Fibroblast of skin of abdomen (primary cell): ENCODE results near the gene ARL4C. TPM values are rescaled to one million over a fixed set of nuclear protein-coding genes. Genes with fewer than 3 reads are reported as not detected.

Experiments used
- DNase-seq: peaks from one replicate; pipeline ENCODE4 v3.0.0-alpha.2; 2013
- polyA plus RNA-seq, 2 experiments: library from polyadenylated mRNA; unstranded; fragments of 120-200 nt; gene quantifications; one replicate each; pipeline ENCODE4 v1.2.1, GENCODE V29; 2013; ENCODE audit not compliant: insufficient read length in 2 of 2

Gene ARL4C, protein sequence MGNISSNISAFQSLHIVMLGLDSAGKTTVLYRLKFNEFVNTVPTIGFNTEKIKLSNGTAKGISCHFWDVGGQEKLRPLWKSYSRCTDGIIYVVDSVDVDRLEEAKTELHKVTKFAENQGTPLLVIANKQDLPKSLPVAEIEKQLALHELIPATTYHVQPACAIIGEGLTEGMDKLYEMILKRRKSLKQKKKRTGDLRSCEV
- polyA plus RNA-seq (2013, experiment 1 of 2; ENCODE audit: insufficient read length), result 41.4 TPM
- 42.2 TPM for polyA plus RNA-seq (2013, experiment 2 of 2; ENCODE audit: insufficient read length)

DNA sequence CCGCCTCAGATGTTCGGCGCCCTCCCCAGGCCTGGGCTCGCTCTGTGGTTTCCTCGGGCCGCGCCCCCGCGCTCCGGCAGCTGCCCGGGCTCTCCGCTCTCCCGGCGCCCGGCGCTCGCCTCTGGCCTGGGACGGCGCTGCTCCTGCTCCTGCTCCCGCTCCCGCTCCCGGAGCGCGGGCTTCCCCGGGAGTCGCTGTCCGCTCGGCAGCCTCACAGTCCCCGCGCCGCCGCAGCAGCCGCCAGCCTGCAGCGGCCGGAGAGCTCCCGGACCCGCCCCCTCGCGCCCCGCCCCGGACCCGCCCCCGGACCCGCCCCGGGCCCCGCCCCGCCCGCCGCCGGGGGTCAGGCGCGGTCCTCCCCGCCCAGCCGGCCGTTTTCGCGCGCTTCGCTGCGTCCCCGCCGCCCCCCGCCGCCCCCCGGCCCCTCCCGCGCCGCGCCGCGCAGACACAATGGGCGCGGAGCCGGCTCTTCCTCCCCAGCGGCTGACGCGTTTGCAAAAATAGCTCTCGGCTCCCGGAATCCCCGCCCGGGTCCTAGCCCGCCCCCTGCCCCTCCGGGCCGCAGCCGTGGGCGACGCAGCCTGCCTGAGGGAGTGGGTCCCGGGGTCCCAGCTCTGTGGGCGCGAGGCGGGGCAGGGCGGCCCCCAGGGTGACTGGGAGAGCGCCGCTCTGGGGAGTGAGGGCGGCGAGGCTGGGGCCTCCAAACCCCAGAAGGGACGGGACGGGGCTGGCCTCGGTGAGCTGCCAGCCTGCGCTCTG lies at the start of gene ARL4C:
TSS of gene ARL4C (minus strand) at position 247 of the 759 bp plus-strand sequence. CDS start 495 bp downstream, outside the sequence.
- peak; percentile 78 for DNase-seq

DNA sequence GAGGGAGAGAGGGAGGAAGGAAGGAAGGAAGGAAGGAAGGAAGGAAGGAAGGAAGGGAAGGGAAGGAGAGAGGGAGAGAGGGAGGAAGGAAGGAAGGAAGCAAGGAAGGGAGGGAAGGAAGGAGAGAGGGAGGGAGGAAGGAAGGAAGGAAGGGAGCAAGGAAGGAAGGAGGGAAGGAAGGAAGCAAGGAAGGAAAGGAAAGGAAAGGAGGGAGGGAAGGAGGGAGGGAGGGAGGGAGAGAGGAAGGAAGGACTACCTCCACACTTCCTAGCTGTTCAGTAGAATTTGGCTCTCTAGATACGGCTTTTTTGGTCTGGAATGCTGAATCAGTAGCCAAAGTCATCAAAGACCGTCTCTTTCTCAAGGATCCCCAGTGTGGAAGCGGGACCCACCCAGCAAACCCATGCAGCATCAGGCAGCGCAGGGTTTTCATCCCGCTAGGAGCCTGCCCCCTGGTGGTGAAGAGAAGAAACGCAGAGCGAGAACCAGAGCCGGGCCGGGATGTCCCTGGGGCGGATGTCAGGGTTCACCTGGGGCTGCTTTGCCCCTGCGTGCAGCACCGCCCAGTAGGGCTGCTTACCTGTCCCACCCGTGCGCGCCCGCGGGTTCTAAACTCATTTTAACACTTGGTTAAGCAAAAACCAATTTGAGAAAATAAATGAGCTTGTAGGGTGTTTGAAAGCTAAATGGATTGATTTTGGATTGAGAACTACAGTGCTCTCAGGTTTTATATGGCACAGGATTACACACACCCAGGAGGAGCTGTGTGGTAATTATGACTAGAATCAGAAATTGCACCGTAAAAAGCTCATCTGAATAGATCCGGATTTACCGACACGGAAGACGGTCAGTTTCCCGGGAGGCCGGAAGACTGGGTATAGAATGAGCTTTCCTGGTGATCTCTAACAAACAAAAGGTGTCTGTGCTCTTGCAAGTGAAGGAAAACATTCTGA lies 48.1 kb upstream of the ARL4C start:
- peak; percentile 72 for DNase-seq

- no peak for DNase-seq
Observed at GRCh38 chr2:234542742-234543141, 45.9 kb upstream of the ARL4C start.

DNA sequence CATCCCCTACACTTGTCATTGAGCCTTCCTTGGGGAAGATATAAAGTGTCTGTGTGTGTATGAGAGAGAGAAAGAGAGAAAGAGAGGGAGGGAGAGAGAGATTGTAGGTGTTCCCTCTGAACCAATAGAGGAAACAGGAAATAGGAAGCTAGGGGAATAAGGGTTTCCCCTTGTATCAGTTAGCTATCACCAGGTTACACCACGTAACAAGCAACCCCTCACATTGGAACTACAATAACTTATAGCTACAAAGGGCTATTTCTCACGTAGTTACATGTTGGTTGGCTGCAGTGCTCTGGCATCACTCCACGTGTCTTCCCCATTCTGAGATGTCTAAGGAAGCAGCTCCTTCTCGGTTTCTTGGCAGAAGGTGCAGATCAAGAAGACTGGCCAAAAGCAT lies 41.0 kb upstream of the ARL4C start:
- no peak for DNase-seq

DNA sequence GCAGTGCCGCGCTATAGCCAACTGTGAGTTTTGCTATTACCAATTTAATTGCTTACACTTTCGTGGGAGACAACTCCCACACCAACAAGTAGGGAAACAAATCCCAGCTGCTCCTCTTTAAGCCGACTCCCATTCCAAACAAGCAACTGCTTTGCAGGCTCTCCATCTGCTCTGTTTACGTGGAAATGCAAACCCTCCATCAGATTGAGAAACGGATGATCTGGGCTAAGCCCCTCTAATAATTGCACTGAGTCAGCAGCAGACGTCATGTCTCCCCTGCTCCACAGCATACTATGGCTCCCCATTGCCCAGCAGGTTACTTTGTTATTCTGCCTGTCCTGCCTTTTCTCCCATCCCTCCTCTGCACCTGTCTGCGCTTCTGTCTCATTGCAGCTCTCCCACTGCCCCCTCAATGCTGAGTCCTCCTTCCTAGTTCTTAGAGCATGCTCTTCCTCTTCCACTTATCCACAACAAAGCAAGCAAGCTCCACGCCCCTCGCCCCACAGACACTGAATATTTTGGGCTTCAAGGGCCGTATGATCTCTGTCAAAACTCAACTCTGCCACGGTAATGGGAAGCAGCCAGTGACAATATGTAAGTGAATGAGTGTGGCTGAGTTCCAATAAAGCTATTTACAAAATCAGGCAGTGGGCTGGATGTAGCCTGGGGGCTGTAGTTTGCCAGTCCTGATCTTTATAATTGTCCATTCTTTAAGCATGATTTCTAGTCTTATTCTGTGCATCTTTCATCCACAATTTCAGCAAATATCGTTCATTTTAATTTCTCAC lies 39.5 kb upstream of the ARL4C start:
- no peak for DNase-seq

DNA sequence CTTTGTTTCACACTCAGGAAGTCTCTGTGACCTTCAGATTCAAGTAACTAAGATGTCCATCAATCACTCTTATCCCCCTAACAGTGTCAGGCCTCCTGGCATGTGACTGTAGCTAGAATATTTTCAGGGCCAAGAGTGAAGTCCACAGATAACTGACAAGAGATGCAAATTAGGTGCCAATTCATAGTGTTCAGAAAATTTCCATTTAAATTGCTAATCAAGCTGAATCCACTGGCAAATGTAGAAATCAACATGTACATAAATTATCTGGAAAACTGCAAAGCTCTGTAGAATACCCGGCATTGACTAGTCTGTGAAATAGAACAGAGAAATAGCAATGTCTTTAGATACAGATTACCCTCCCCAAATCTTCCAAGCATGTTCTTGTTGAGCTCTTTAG lies 38.6 kb upstream of the ARL4C start:
- DNase-seq, result no peak

- DNase-seq, result no peak
Observed at GRCh38 chr2:234534515-234534914, 37.6 kb upstream of the ARL4C start.

- DNase-seq, result no peak
Observed at GRCh38 chr2:234533626-234534025, 36.7 kb upstream of the ARL4C start.

DNA sequence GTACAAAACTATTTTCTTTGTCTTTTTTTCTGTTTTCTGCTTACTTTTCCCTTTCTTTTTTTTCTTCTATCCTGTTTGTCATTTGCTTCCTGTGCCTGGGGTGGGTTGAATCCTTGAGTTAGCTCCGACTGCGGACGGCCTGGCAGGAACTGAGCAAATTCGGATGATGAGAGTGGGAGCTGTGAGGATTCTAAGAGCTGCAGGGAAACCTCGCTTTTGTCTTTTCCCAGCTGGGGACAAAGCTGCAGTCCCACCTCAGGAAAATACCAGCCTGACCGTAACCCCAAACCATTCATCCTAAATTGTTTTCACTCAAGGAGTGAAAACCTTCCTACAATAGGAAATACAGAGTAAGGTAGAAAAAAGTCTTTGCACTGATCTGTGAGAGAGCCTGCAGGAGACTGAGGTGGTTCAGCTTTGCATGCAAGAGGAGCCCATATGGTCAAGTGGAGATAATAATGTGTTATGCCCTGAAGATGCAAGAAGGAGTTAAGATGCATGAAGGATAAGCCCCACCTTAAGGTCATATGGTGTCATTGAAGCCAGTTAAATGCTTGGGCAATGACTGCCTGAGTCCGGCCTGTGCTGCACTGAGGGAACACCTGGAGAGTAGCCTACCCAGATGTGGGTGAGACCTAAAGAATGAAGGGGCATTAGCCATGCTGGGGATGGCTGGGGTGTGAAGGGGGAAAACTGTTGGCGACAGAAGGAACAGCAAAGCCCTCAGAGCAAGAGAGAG lies 31.7 kb upstream of the ARL4C start:
- DNase-seq, result no peak

DNA sequence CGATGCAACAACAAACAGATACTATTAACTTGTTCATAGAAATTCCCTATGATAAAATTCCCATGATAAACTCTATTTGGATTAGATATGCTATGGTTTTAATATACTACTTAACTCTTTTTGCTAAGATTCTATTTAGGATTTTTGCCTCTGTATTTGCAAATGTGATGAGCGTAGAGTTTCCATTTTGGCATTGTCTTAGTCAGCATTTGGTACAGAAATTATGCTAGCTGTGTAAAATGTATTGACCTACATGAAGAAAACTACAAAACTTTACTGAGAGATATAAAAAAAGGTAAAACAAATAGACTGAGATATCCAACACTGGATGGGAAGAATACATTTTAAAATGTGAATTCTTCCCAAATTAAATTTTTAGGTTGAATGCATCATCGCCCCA lies 29.8 kb upstream of the ARL4C start:
- DNase-seq, result no peak

GRCh38 chr2:234521536-234521935 lies 24.7 kb upstream of the ARL4C start:
- DNase-seq, result no peak

DNA sequence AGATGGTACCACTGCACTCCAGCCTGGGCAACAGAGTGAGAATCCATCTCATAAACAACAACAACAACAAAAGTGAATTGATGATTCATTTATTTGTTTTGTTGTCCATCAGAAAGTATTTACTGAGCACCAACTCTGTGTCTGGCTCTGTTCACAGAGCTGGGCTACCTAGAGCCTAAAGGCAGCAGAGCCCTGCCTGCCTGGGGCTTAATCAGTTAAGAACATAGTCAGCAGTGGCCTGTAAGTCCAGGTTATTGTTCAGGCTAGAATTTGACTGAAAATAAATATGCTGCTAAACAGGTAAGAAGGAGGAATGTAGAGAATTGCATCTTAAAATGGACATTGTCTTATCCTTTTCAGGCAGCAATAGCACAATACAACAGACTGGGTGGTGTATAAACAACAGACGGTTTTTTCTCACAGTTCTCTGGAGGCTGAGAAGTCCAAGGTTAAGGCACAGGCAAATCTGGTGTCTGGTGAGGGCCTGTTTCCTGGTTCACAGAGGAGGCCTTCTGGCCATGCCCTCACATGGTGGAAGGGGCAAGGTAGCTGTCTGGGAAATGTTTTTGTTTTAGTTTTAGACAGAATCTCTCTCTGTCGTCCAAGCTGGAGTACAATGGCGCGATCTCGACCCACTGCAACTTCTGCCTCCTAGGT lies 22.2 kb upstream of the ARL4C start:
- DNase-seq, result no peak

GRCh38 chr2:234517971-234518370 lies 21.1 kb upstream of the ARL4C start:
- DNase-seq, result no peak

- no peak for DNase-seq
Observed at GRCh38 chr2:234514873-234515638, 18.2 kb upstream of the ARL4C start.

- DNase-seq, result peak; percentile 34
Observed at GRCh38 chr2:234514099-234514498, 17.2 kb upstream of the ARL4C start.

GRCh38 chr2:234512884-234513669 lies 16.2 kb upstream of the ARL4C start:
- DNase-seq, result peak; percentile 33

DNA sequence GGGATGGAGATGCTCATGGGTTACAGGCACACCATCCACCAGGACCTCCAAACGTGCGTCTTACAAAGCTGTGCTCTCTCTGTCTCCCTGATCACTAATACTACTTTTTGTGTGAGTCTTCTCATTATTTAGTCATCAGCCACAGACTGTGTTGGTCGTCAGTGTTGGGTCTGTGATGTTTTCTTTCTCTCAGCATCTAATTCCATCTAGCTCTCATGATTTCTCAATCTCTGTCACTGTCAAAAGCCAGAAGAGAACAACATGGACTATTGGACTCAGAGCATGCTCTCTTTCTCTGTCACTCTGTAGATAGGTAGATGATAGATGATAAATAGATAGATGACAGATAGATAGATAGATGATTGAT lies 6.0 kb upstream of the ARL4C start:
- DNase-seq, result peak; percentile 70

- peak; percentile 87 for DNase-seq
Observed at GRCh38 chr2:234502285-234502918, 5.5 kb upstream of the ARL4C start.
